HepG2 (cell line): ENCODE data around the gene C20orf96. TPM values are rescaled to one million over a fixed set of nuclear protein-coding genes. Genes with fewer than 3 reads are reported as not detected.

Source experiments
- AHDC1 ChIP-seq: sonication (generic); formaldehyde crosslinking; IDR thresholded peaks from 2 replicates; pipeline ENCODE4 v1.5.1; 2020; ENCODE audit warnings: mild to moderate bottlenecking, missing genetic modification reagents, borderline replicate concordance
- ARNTL ChIP-seq: sonication (generic); formaldehyde crosslinking; IDR thresholded peaks from 2 replicates; pipeline ENCODE4 v1.4.0; 2020; ENCODE audit warnings: mild to moderate bottlenecking, missing genetic modification reagents
- ATF1 ChIP-seq: IDR thresholded peaks from 2 replicates; pipeline ENCODE4 v1.6.1; 2016; ENCODE audit warnings: mild to moderate bottlenecking, control low read depth
- BRF2 ChIP-seq: sonication (generic); formaldehyde crosslinking; IDR thresholded peaks from 2 replicates; pipeline ENCODE4 v1.8.1; 2022; ENCODE audit warnings: mild to moderate bottlenecking, missing genetic modification reagents
- DMAP1 ChIP-seq: IDR thresholded peaks from 2 replicates; pipeline ENCODE4 v1.6.1; 2016
- DPF2 ChIP-seq: sonication (generic); formaldehyde crosslinking; IDR thresholded peaks from 2 replicates; pipeline ENCODE4 v1.4.0; 2020; ENCODE audit warnings: mild to moderate bottlenecking, low read depth, missing genetic modification reagents, borderline replicate concordance
- MATR3 ChIP-seq: sonication (generic); formaldehyde crosslinking; IDR thresholded peaks from 2 replicates; pipeline ENCODE4 v1.4.0; 2020; ENCODE audit warnings: missing genetic modification reagents
- MYC ChIP-seq: sonication (generic); formaldehyde crosslinking; IDR thresholded peaks from 2 replicates; pipeline ENCODE4 v1.9.0; 2021; ENCODE audit warnings: missing genetic modification reagents, borderline replicate concordance
- RCOR2 ChIP-seq: IDR thresholded peaks from 2 replicates; pipeline ENCODE4 v1.6.1; 2016; ENCODE audit warnings: missing biosample characterization, missing genetic modification reagents
- YY1 ChIP-seq: IDR thresholded peaks from 2 replicates; pipeline ENCODE4 v1.6.1; 2011; ENCODE audit warnings: low read length, low read depth, moderate library complexity, mild to moderate bottlenecking; ENCODE audit not compliant: insufficient read depth, insufficient replicate concordance
- ZC3H4 ChIP-seq: sonication (generic); formaldehyde crosslinking; IDR thresholded peaks from 2 replicates; pipeline ENCODE4 v1.4.0; 2020; ENCODE audit warnings: missing genetic modification reagents, borderline replicate concordance
- ZNF274 ChIP-seq: sonication (generic); formaldehyde crosslinking; IDR thresholded peaks from 2 replicates; pipeline ENCODE4 v1.5.1; 2020; ENCODE audit warnings: mild to moderate bottlenecking, missing genetic modification reagents
- ZNF275 ChIP-seq: sonication (generic); formaldehyde crosslinking; IDR thresholded peaks from 2 replicates; pipeline ENCODE4 v1.8.0; 2022; ENCODE audit warnings: missing genetic modification reagents, mild to moderate bottlenecking, inconsistent platforms, borderline replicate concordance
- ZNF280B ChIP-seq: sonication (generic); formaldehyde crosslinking; IDR thresholded peaks from 2 replicates; pipeline ENCODE4 v1.5.0; 2020; ENCODE audit warnings: missing genetic modification reagents, mild to moderate bottlenecking, borderline replicate concordance
- ZNF501 ChIP-seq: sonication (generic); formaldehyde crosslinking; IDR thresholded peaks from 2 replicates; pipeline ENCODE4 v1.5.1; 2020; ENCODE audit warnings: mild to moderate bottlenecking, moderate library complexity, missing genetic modification reagents
- ZNF672 ChIP-seq: sonication (generic); formaldehyde crosslinking; IDR thresholded peaks from 2 replicates; pipeline ENCODE4 v1.8.1; 2022; ENCODE audit warnings: missing genetic modification reagents
- ZNF674 ChIP-seq: sonication (generic); formaldehyde crosslinking; IDR thresholded peaks from 2 replicates; pipeline ENCODE4 v1.5.0; 2020; ENCODE audit warnings: low read depth, mild to moderate bottlenecking, missing genetic modification reagents
- ZNF776 ChIP-seq: sonication (generic); formaldehyde crosslinking; IDR thresholded peaks from 2 replicates; pipeline ENCODE4 v1.4.0; 2020; ENCODE audit warnings: mild to moderate bottlenecking, missing genetic modification reagents
- ZNF781 ChIP-seq: sonication (generic); formaldehyde crosslinking; IDR thresholded peaks from 2 replicates; pipeline ENCODE4 v1.5.1; 2020; ENCODE audit warnings: borderline replicate concordance, mild to moderate bottlenecking, missing genetic modification reagents; ENCODE audit errors: not compliant biosample characterization
- ZSCAN25 ChIP-seq: sonication (generic); formaldehyde crosslinking; IDR thresholded peaks from 2 replicates; pipeline ENCODE4 v1.8.0; 2022; ENCODE audit warnings: mild to moderate bottlenecking, missing genetic modification reagents
- polyA plus RNA-seq, 8 experiments: library from polyadenylated mRNA; depleted of rRNA in 3 of 8; stranded (reverse) in 7 of 8; unstranded in 1 of 8; fragments of >200 nt; fragmentation: Illumina TruSeq in 4 of 8; extraction: Trizol in 4 of 8; gene quantifications; 2 replicates each; pipeline versions ENCODE4 v1.2.1 to v1.2.3, GENCODE V29; 2011 to 2016; ENCODE audit warnings: low read depth in 4 of 8, missing spikeins in 1 of 8, mixed read lengths in 1 of 8; ENCODE audit not compliant: insufficient read depth in 1 of 8
- total RNA-seq, 5 experiments: library from RNA; depleted of rRNA; stranded (reverse); fragments of >200 nt; fragmentation: Illumina TruSeq; extraction: Trizol; gene quantifications; 2 replicates each; pipeline ENCODE4 v1.2.3, GENCODE V29; 2016; ENCODE audit warnings: low read depth in 1 of 5

Gene C20orf96
- total and polyA plus RNA-seq, 2 of the 13 experiments (the other 11 are each of a cell fraction or from before 2014, with no cell fraction given), result 3.8 to 20.6 TPM

GRCh38 chr20:325889-326644 lies 35.5 kb upstream of the C20orf96 start (continued):
- TF ChIP-seq ZNF275 (no peak), AHDC1 (CRISPR knock-in tag) (no peak), ZNF280B (CRISPR knock-in tag) (0 out of 2 replicates have a peak, but pooled peaks have one; percentile 54), DPF2 (no peak), MATR3 (no peak), ATF1 (CRISPR knock-in tag) (no peak), ZNF274 (CRISPR knock-in tag) (0 out of 2 replicates have a peak, but pooled peaks have one; percentile 40), ZNF776 (peak; percentile 92), ZNF501 (CRISPR knock-in tag) (no peak), ZC3H4 (CRISPR knock-in tag) (no peak), ARNTL (no peak), DMAP1 (CRISPR knock-in tag) (peak; percentile 67; the same call in 1 of the 2 replicates), YY1 (peak; percentile 66), RCOR2 (no peak), ZNF674 (CRISPR knock-in tag) (0 out of 2 replicates have a peak, but pooled peaks have one; percentile 21), ZSCAN25 (CRISPR knock-in tag) (peak; percentile 49; the same call in 1 of the 2 replicates), MYC (peak; percentile 49), BRF2 (no peak; the same call in 1 of the 2 replicates), ZNF672 (CRISPR knock-in tag) (no peak), ZNF781 (CRISPR knock-in tag) (no peak)
